Gastroesophageal sphincter (tissue), 4 donors: ENCODE results near the gene COL6A1. TPM values are rescaled to one million over a fixed set of nuclear protein-coding genes. Genes with fewer than 3 reads are reported as not detected.
A peak's percentile ranks its signal among the peaks of the same experiment; 100 is the strongest.

Experiments used
- ATAC-seq: fragments of 150-250 bp; one replicate; pipeline ENCODE4 v1.9.1; 2016; ENCODE audit warnings: mild to moderate bottlenecking, moderate library complexity
- H3K27ac ChIP-seq, 4 donors: fragments of 200-600 bp; sonication (generic) in 3 of 4; 1 replicate in 3 of 4; 2 replicates in 1 of 4; pipeline ENCODE4 v1.5.1; 2016 to 2019
- H3K27me3 ChIP-seq: fragments of 200-600 bp; sonication (generic); one replicate; pipeline ENCODE4 v1.5.1; 2019
- H3K36me3 ChIP-seq, 2 donors: fragments of 200-600 bp; sonication (generic); one replicate each; pipeline ENCODE4 v1.5.1; 2019; ENCODE audit warnings: control low read depth in 1 of 2
- H3K4me1 ChIP-seq, 3 donors: fragments of 200-600 bp; sonication (generic); 1 replicate in 2 of 3; 2 replicates in 1 of 3; pipeline ENCODE4 v1.5.1; 2016 to 2019; ENCODE audit warnings: control low read depth in 2 of 3
- H3K4me3 ChIP-seq, 2 donors: fragments of 200-600 bp; sonication (generic); one replicate each; pipeline ENCODE4 v1.5.1; 2019; ENCODE audit warnings: mild to moderate bottlenecking in 1 of 2, moderate library complexity in 1 of 2
- H3K9me3 ChIP-seq, 3 donors: fragments of 200-600 bp; sonication (generic); one replicate each; pipeline ENCODE4 v1.5.1; 2017 to 2019; ENCODE audit warnings: control low read depth in 2 of 3
- EP300 ChIP-seq: sonication (generic); formaldehyde crosslinking; IDR thresholded peaks from one replicate; pipeline ENCODE4 v1.6.1; 2017; ENCODE audit warnings: antibody characterized with exemption, mild to moderate bottlenecking
- POLR2A ChIP-seq, 2 donors: fragments of 450-650 bp; IDR thresholded peaks; one replicate each; pipeline ENCODE4 v1.6.1; 2017; ENCODE audit warnings: antibody characterized with exemption in 2 of 2, mild to moderate bottlenecking in 2 of 2, moderate library complexity in 1 of 2
- POLR2AphosphoS5 ChIP-seq: sonication (generic); formaldehyde crosslinking; IDR thresholded peaks from one replicate; pipeline ENCODE4 v1.6.1; 2017; ENCODE audit warnings: antibody characterized with exemption
- WGBS, 2 donors: methylation state at CpG; one replicate each; pipeline ENCODE4 v1.1.5; 2018; ENCODE audit warnings: low coverage in 1 of 2; 5-methylcytosine and 5-hydroxymethylcytosine counted together
- total RNA-seq, 4 donors: library from RNA; depleted of rRNA; stranded (reverse); fragments of >200 nt; gene quantifications; one replicate each; pipeline ENCODE4 v1.1.0, GENCODE V29; 2016
- TF ChIP-seq, protein P1 (sequence below), 4 experiments: fragments of 200-600 bp in 2 of 4; fragments of 450-650 bp in 2 of 4; sonication (generic) in 1 of 4; IDR thresholded peaks; one replicate each; pipeline ENCODE4 v1.5.1; 2017 to 2019; ENCODE audit warnings: antibody characterized with exemption in 4 of 4, mild to moderate bottlenecking in 2 of 4, moderate library complexity in 2 of 4

Gene COL6A1
- total RNA-seq, 4 donors from 2014 or later: 477 to 1,231 (median 878) TPM

- no peak for ATAC-seq
- TF ChIP-seq POLR2AphosphoS5: peak; percentile 33
- TF ChIP-seq, protein P1, sequence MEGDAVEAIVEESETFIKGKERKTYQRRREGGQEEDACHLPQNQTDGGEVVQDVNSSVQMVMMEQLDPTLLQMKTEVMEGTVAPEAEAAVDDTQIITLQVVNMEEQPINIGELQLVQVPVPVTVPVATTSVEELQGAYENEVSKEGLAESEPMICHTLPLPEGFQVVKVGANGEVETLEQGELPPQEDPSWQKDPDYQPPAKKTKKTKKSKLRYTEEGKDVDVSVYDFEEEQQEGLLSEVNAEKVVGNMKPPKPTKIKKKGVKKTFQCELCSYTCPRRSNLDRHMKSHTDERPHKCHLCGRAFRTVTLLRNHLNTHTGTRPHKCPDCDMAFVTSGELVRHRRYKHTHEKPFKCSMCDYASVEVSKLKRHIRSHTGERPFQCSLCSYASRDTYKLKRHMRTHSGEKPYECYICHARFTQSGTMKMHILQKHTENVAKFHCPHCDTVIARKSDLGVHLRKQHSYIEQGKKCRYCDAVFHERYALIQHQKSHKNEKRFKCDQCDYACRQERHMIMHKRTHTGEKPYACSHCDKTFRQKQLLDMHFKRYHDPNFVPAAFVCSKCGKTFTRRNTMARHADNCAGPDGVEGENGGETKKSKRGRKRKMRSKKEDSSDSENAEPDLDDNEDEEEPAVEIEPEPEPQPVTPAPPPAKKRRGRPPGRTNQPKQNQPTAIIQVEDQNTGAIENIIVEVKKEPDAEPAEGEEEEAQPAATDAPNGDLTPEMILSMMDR (IDR thresholded peaks at IDR 0.05): no peak
- H3K4me1 ChIP-seq: peaks cover 18 to 84% (median 35%) of the 10 kb centered on the region in 3 donors
- 12 to 20% methylated on average over 1 to 2 of the region's 2 CpGs for WGBS, 2 donors
- no peaks in the 10 kb centered on the region for H3K27me3 ChIP-seq
- no peak overlapping the region for H3K4me3 ChIP-seq
- peak overlapping the region; percentile 84 to 94 (median 90) for H3K27ac ChIP-seq
- H3K36me3 ChIP-seq: no peaks in the 10 kb centered on the region
- peaks cover 0 to 7% (median 0%) of the 10 kb centered on the region in 3 donors for H3K9me3 ChIP-seq
These were observed 43.7 kb downstream of the COL6A1 start for GRCh38 chr21:46025113-46025770.

DNA sequence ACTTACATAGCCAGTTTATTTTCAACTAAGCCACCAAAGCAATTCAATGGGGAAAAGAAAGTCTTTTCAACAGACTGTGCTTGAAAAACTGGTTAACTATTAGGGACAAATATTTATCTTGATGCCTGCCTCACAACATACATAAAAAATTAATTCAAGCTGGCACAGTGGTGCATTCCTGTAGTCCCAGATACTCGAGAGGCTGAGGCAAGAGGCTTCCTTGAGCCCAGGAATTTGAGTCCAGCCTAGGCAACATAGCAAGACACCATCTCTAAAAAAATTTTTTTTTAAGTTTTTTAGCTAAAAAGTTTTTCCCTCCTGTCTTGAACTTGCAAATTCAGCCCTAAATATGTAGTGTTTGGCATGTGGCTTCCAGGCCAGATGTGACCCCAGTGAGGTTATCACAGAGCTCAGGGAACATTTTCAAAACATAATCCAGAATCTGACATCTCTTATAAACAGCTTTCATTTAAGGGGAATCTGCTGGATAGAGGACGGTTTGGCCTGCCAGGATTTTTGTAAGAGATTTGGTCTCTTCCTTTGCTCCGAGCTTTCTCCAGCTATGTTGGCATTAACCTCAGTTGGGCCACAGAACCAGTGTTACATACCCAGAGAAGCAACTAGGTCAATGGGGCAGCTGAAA lies 46.4 kb downstream of the COL6A1 start:
- Histone ChIP-seq H3K4me1 (peaks cover 14 to 59% (median 23%) of the 10 kb centered on the region in 3 donors), H3K27me3 (no peaks in the 10 kb centered on the region), H3K9me3 (peaks cover 0 to 7% (median 0%) of the 10 kb centered on the region in 3 donors), H3K36me3 (no peaks in the 10 kb centered on the region), H3K27ac (peak overlapping the region; percentile 78 to 94 (median 88)), H3K4me3 (no peak overlapping the region)
- ATAC-seq: peak; percentile 77
- TF ChIP-seq EP300 (no peak), POLR2A (IDR thresholded peaks at IDR 0.05) (no peak), POLR2AphosphoS5 (peak; percentile 27)
- TF ChIP-seq, protein P1 (IDR thresholded peaks at IDR 0.05): no peak
- 9 to 13% methylated on average over 2 to 3 of the region's 3 CpGs for WGBS, 2 donors

DNA sequence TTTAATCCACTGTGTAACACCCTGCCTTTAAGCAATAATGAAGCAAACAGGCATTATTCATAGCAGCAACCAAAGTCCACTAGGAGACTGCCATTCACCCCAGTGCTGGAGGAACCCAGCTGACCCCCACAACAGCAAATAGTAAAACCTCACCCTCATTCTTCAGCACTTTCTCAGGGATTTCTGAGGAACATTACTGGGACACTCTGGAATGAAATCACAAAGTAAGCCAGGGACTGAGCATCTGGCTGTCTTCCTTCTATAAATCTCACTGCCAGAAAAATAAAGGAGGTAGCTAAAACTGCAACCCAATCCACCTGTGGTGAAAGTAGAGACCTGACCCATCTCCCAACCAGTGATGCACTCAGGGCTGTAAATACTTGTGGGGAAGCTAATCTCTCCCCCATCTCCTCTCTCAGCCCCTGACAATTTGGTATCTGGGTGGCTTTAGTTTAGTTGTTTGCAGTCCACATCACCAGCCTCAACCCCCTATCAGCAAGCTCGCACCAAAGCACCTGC lies 47.1 kb downstream of the COL6A1 start:
- ATAC-seq: peak; percentile 83
- Histone ChIP-seq H3K27me3 (no peaks in the 10 kb centered on the region), H3K27ac (peak overlapping the region; percentile 78 to 94 (median 88)), H3K4me3 (no peak overlapping the region), H3K4me1 (peaks cover 14 to 58% (median 18%) of the 10 kb centered on the region in 3 donors), H3K9me3 (peaks cover 0 to 7% (median 0%) of the 10 kb centered on the region in 3 donors), H3K36me3 (no peaks in the 10 kb centered on the region)
- 25 to 50% methylated on average over 1 of the region's 1 CpG for WGBS, 2 donors
- TF ChIP-seq POLR2AphosphoS5: peak; percentile 19
- no peak for TF ChIP-seq EP300
- TF ChIP-seq, protein P1 (IDR thresholded peaks at IDR 0.05): no peak
- TF ChIP-seq POLR2A (IDR thresholded peaks at IDR 0.05): no peak

GRCh38 chr21:46029186-46029924 lies 47.8 kb downstream of the COL6A1 start:
- peaks cover 11 to 56% (median 18%) of the 10 kb centered on the region in 3 donors for H3K4me1 ChIP-seq

DNA sequence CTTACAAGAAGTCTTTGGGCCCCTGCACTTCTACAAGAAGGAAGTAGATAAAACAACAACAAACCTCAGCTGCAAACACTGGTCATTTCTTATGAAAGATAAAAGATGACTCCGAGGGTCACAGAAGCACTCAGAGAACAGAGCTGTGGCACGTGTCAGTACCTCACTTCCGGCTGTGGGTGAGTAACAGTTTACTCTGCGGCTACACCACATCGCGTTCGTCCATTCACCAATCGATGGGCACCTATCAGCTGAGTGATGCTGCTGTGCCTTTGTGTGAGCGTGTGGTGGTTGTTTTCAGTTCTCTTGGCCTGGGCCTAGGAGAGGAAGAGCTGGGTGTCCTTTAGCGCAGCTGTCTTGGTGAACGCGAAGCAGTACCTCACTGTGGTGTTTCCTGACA lies 49.9 kb downstream of the COL6A1 start:
- no peaks in the 10 kb centered on the region for H3K27me3 ChIP-seq
- H3K4me3 ChIP-seq: no peak overlapping the region
- TF ChIP-seq, protein P1 (IDR thresholded peaks at IDR 0.05): no peak
- TF ChIP-seq EP300: no peak
- no peak for TF ChIP-seq POLR2A (IDR thresholded peaks at IDR 0.05)
- no peak for TF ChIP-seq POLR2AphosphoS5
- peaks cover 4 to 48% (median 22%) of the 10 kb centered on the region in 3 donors for H3K4me1 ChIP-seq
- ATAC-seq: no peak
- WGBS, 2 donors: 84 to 89% methylated on average over 12 of the region's 12 CpGs
- no peak overlapping the region for H3K27ac ChIP-seq
- H3K9me3 ChIP-seq: peaks cover 0 to 7% (median 0%) of the 10 kb centered on the region in 3 donors
- H3K36me3 ChIP-seq: no peaks in the 10 kb centered on the region

More at GRCh38 chr21:46029186-46029924, 47.8 kb downstream of the COL6A1 start:
- WGBS, 2 donors: 26 to 30% methylated on average over 4 to 5 of the region's 5 CpGs
- TF ChIP-seq POLR2A (IDR thresholded peaks at IDR 0.05) (no peak), POLR2AphosphoS5 (peak; percentile 50)
- Histone ChIP-seq H3K36me3 (no peaks in the 10 kb centered on the region), H3K9me3 (peaks cover 0 to 7% (median 0%) of the 10 kb centered on the region in 3 donors), H3K4me3 (no peak overlapping the region), H3K27ac (peak overlapping the region; percentile 78 to 94 (median 88)), H3K27me3 (no peaks in the 10 kb centered on the region)
- ATAC-seq: peak; percentile 39
